SK-N-SH treated with all-trans-retinoic acid at 6 μM for 48 hours (cell line): ENCODE data around the gene LHFPL6.

Experiments used
- ARNTL ChIP-seq: fragments of 450-650 bp; formaldehyde crosslinking; IDR thresholded peaks from 2 replicates; pipeline ENCODE4 v1.5.0; 2020; ENCODE audit warnings: low read depth, mild to moderate bottlenecking, moderate library complexity, borderline replicate concordance
- BACH2 ChIP-seq: fragments of 250-450 bp; sonication (Bioruptor Pico); IDR thresholded peaks from 2 replicates; pipeline ENCODE4 v1.9.0; 2021; ENCODE audit warnings: mild to moderate bottlenecking, borderline replicate concordance
- CREB5 ChIP-seq: fragments of 250-450 bp; sonication (Bioruptor Pico); IDR thresholded peaks from 2 replicates; pipeline ENCODE4 v1.5.1; 2020; ENCODE audit warnings: low read depth, mild to moderate bottlenecking, moderate library complexity
- ISL1 ChIP-seq: fragments of 250-450 bp; sonication (Bioruptor Pico); IDR thresholded peaks from 2 replicates; pipeline ENCODE4 v2.1.2; 2022; ENCODE audit warnings: mild to moderate bottlenecking, moderate library complexity
- OSR1 ChIP-seq: fragments of 250-450 bp; sonication (Bioruptor Pico); IDR thresholded peaks from 2 replicates; pipeline ENCODE4 v1.8.0; 2022; ENCODE audit warnings: moderate library complexity, mild to moderate bottlenecking, inconsistent platforms
- PATZ1 ChIP-seq: fragments of 250-450 bp; sonication (Bioruptor Pico); IDR thresholded peaks from 2 replicates; pipeline ENCODE4 v1.8.0; 2020; ENCODE audit warnings: mild to moderate bottlenecking, moderate library complexity, borderline replicate concordance
- SNAI2 ChIP-seq: fragments of 250-450 bp; sonication (Bioruptor Pico); IDR thresholded peaks from 2 replicates; pipeline ENCODE4 v1.5.0; 2020; ENCODE audit warnings: mild to moderate bottlenecking, moderate library complexity
- TOX ChIP-seq: fragments of 250-450 bp; sonication (Bioruptor Pico); IDR thresholded peaks from 2 replicates; pipeline ENCODE4 v1.8.0; 2021; ENCODE audit warnings: mild to moderate bottlenecking, moderate library complexity, borderline replicate concordance
- ZFP3 ChIP-seq: fragments of 250-450 bp; sonication (Bioruptor Pico); IDR thresholded peaks from 2 replicates; pipeline ENCODE4 v1.5.0; 2020; ENCODE audit warnings: mild to moderate bottlenecking, moderate library complexity
- ZFP30 ChIP-seq: fragments of 450-650 bp; formaldehyde crosslinking; IDR thresholded peaks from 2 replicates; pipeline ENCODE4 v1.5.0; 2022; ENCODE audit warnings: mild to moderate bottlenecking, moderate library complexity
- ZNF565 ChIP-seq: fragments of 450-650 bp; formaldehyde crosslinking; conservative IDR thresholded peaks from 2 replicates; pipeline ENCODE4 v1.5.0; 2020; ENCODE audit warnings: low read depth, mild to moderate bottlenecking, moderate library complexity
- ZNF70 ChIP-seq: fragments of 450-650 bp; formaldehyde crosslinking; IDR thresholded peaks from 2 replicates; pipeline ENCODE4 v1.5.0; 2020; ENCODE audit warnings: mild to moderate bottlenecking, moderate library complexity
- TF ChIP-seq, protein P1 (sequence below): fragments of 250-450 bp; sonication (Bioruptor Pico); IDR thresholded peaks from 2 replicates; pipeline ENCODE4 v1.8.0; 2021; ENCODE audit warnings: low read depth, mild to moderate bottlenecking, moderate library complexity, borderline replicate concordance

GRCh38 chr13:39297664-39298171 lies 305.3 kb downstream of the LHFPL6 start:
- TF ChIP-seq OSR1, result no peak
- TF ChIP-seq ARNTL (CRISPR knock-in tag), result no peak
- TF ChIP-seq SNAI2 (CRISPR knock-in tag), result no peak
- TF ChIP-seq PATZ1 (CRISPR knock-in tag), result no peak
- no peak for TF ChIP-seq BACH2
- no peak for TF ChIP-seq TOX (CRISPR knock-in tag)
- TF ChIP-seq ZNF70, result no peak
- no peak for TF ChIP-seq ISL1 (CRISPR knock-in tag)
- TF ChIP-seq ZFP3 (CRISPR knock-in tag), result no peak
- TF ChIP-seq CREB5, result no peak
- no peak for TF ChIP-seq ZNF565
- TF ChIP-seq ZFP30 (CRISPR knock-in tag), result no peak
- TF ChIP-seq, protein P1, sequence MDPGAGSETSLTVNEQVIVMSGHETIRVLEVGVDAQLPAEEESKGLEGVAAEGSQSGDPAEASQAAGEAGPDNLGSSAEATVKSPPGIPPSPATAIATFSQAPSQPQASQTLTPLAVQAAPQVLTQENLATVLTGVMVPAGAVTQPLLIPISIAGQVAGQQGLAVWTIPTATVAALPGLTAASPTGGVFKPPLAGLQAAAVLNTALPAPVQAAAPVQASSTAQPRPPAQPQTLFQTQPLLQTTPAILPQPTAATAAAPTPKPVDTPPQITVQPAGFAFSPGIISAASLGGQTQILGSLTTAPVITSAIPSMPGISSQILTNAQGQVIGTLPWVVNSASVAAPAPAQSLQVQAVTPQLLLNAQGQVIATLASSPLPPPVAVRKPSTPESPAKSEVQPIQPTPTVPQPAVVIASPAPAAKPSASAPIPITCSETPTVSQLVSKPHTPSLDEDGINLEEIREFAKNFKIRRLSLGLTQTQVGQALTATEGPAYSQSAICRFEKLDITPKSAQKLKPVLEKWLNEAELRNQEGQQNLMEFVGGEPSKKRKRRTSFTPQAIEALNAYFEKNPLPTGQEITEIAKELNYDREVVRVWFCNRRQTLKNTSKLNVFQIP (CRISPR knock-in tag), result no peak
